22Rv1 (cell line): Measurements from ENCODE around the gene MTMR12.
A peak's percentile ranks its signal among the peaks of the same experiment; 100 is the strongest.

Experiments used
- H3K27ac ChIP-seq: fragments of 450-650 bp; 2 replicates; pipeline ENCODE4 v1.5.1; 2017
- CTCF ChIP-seq: fragments of 450-650 bp; IDR thresholded peaks from 2 replicates; pipeline ENCODE4 v1.5.1; 2017; ENCODE audit warnings: mild to moderate bottlenecking
- ZFX ChIP-seq: fragments of 450-650 bp; IDR thresholded peaks from 2 replicates; pipeline ENCODE4 v1.6.1; 2017; ENCODE audit warnings: antibody characterized with exemption, borderline replicate concordance

MTMR12 gene

DNA sequence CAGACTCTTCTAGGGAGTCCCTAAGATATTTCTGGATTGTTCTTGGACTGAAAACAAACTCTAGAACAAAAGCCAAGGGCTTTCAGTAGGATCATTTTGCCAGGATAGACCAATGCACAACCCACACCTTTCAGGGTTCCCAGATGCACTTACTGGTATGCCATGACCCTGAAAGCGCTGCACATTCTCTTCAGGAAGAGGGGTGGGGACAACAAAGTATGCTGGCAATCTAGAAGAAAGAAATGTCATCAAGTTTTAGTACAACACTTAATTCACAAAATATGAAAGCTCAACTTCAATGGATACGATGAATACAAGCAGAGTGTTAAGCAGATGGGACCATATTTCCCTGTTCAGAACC is 57.2 kb downstream of the MTMR12 start:
- peak overlapping the region; percentile 84 for H3K27ac ChIP-seq
- TF ChIP-seq CTCF: no peak
- no peak for TF ChIP-seq ZFX

DNA sequence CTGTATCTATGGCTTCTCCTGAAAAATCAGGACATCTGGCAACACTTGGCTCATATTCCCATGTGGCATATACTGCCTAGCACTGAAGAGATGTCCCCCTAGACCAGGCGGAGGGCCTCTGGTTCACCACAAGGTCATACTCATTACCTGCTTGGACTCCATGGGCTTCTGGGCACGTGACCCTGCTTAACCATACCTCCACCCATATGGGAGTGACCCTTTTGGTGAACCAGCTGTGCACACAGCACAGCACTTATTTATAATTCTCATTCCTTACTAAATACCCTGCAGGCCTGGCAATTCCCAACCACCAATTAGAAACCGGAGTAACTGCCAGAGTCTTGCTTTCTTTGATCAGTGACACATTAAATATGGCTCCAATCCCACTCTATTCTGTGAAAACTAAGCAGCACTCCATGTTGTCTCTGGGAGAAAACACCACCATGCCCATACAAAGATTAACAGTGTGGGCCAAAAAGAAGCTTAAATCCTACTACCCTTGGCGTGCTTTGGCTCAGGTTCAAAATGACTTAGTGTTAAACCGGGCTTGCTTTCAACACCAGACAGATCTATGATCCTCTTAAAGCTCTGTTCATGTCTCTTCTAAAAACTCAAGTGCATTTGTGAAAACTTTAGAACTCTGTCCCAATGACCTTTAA is 57.7 kb downstream of the MTMR12 start:
- TF ChIP-seq ZFX (no peak), CTCF (no peak)
- H3K27ac ChIP-seq: peak overlapping the region; percentile 84

DNA sequence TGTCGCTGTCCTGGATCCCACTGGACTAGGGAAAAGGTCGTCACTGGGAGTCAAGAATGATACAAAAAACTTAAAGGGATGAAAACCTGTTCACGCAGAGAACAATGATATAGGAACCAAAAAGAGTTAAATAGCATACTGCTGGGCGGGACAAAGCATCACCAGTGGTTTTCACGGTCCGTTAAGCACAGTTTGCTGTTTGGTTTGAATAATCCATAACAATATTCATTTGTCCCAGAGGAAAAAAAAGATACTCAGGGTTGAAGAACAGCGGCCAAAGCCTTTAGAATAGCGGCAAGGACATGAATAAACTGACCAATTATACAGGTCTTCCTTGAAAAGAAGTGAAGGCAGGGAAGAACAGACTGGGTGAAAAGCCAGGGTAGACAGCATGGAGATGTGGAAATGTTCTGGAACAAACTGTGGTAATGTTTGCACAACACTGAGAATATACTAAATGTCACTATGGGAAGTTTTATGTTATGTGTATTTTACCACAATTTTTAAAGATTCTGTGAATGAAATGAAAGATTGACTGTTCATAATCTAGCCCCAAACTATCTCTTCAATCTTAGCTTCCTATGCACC is 60.8 kb downstream of the MTMR12 start:
- TF ChIP-seq CTCF (no peak), ZFX (no peak)
- peak overlapping the region; percentile 85 for H3K27ac ChIP-seq

DNA sequence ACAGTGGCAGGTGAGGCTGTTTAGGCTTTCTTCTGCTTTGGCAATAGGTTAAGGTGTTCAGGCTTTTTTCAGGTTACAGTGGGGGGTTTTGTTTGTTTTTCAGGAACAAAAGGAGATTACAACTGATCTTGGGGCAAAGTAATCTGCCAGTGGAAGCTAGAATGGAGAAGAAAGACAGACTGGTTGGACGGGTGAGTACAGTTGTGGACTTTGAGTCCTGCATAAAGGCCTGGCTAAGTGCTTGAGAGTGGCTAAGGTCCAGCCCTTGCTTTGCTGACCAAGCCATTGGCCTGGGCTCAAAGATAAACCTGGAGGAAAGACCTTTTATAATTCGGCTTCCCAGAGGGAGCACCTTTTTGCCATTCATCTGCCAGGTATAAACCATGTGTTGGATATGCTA is 63.1 kb downstream of the MTMR12 start:
- H3K27ac ChIP-seq: peak overlapping the region; percentile 85
- TF ChIP-seq CTCF (no peak), ZFX (no peak)

GRCh38 chr5:32245742-32246141 is 67.0 kb downstream of the MTMR12 start:
- TF ChIP-seq ZFX (no peak), CTCF (no peak)
- no peak overlapping the region for H3K27ac ChIP-seq

- no peak overlapping the region for H3K27ac ChIP-seq
- no peak for TF ChIP-seq ZFX
- no peak for TF ChIP-seq CTCF
Observed at GRCh38 chr5:32244017-32244416, 68.7 kb downstream of the MTMR12 start.

DNA sequence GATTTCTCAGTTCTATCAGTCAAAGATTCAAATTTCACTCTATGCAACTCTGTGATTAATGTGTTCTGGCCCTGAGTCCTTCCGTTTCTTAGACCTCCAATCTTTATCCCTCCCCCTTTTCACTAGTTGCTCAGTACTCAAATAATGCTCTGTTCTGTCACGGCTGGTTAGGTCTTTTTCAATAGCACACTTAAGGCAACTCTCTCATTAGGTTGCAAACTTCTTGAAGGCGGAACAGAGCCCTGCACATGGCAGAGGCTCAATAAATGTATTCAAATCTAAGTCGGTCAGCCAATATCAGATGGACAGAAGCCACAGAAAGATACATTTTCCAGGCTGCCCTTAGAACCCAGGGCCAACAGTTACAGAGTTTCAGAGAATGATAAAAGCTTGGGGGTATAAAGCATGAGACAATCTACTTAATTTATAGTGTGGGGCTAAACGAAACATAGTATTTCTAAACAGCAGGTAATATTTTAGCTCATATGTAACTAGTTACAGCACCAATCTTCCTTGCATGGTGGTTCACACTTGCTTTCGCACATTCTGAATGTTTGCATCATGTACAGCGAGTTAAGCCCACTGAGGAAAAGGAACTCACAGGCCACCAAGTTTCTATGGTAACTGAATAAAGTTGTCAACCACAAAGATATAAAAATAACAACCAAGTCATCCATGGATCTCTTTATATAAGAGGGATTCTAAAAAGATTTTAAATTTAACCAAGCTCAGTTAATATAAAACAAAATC is 71.5 kb downstream of the MTMR12 start:
- TF ChIP-seq ZFX (no peak), CTCF (no peak)
- H3K27ac ChIP-seq: no peak overlapping the region
